ENCODE results near the gene GATM. TPM values are rescaled to one million over a fixed set of nuclear protein-coding genes. Genes with fewer than 3 reads are reported as not detected.

GATM gene
- total RNA-seq, 1 donor from 2014 or later = 7.3 TPM

GRCh38 chr15:45361878-45362277 lies 16.5 kb downstream of the GATM start:
- H3K4me3 Mint-ChIP-seq = no peak overlapping the region
- no peak overlapping the region for H3K27ac Mint-ChIP-seq
- no peaks in the 10 kb centered on the region for H3K9me3 Mint-ChIP-seq
- no peak for DNase-seq (ENCODE audit: low spot score in 2 of 2, unreplicated experiment in 2 of 2)
- H3K4me1 Mint-ChIP-seq = no peaks in the 10 kb centered on the region
- H3K27me3 Mint-ChIP-seq (ENCODE audit: low read depth) = no peaks in the 10 kb centered on the region
- TF ChIP-seq CTCF (IDR thresholded peaks at IDR 0.05; ENCODE audit: unreplicated experiment) = no peak
- peaks cover 1% of the 10 kb centered on the region for H3K36me3 Mint-ChIP-seq

- H3K27ac Mint-ChIP-seq = no peak overlapping the region
- H3K9me3 Mint-ChIP-seq = no peaks in the 10 kb centered on the region
- no peak overlapping the region for H3K4me3 Mint-ChIP-seq
- no peaks in the 10 kb centered on the region for H3K36me3 Mint-ChIP-seq
- H3K27me3 Mint-ChIP-seq (ENCODE audit: low read depth) = peaks cover 5% of the 10 kb centered on the region
- no peaks in the 10 kb centered on the region for H3K4me1 Mint-ChIP-seq
- DNase-seq (ENCODE audit: low spot score in 2 of 2, unreplicated experiment in 2 of 2) = no peak
- no peak for TF ChIP-seq CTCF (IDR thresholded peaks at IDR 0.05; ENCODE audit: unreplicated experiment)
These were observed 22.5 kb downstream of the GATM start for GRCh38 chr15:45355860-45356259.

GRCh38 chr15:45354711-45355110 lies 23.6 kb downstream of the GATM start:
- TF ChIP-seq CTCF (IDR thresholded peaks at IDR 0.05; ENCODE audit: unreplicated experiment) = no peak
- Mint-ChIP-seq H3K4me3 (no peak overlapping the region), H3K27me3 (ENCODE audit: low read depth) (peaks cover 8% of the 10 kb centered on the region), H3K4me1 (peaks cover 2% of the 10 kb centered on the region), H3K9me3 (no peaks in the 10 kb centered on the region), H3K36me3 (no peaks in the 10 kb centered on the region), H3K27ac (no peak overlapping the region)
- DNase-seq (ENCODE audit: low spot score in 2 of 2, unreplicated experiment in 2 of 2) = no peak

GRCh38 chr15:45351227-45351626 lies 27.1 kb downstream of the GATM start:
- Mint-ChIP-seq H3K27me3 (ENCODE audit: low read depth) (peaks cover 23% of the 10 kb centered on the region), H3K36me3 (no peaks in the 10 kb centered on the region), H3K4me3 (no peak overlapping the region), H3K4me1 (peaks cover 8% of the 10 kb centered on the region), H3K9me3 (no peaks in the 10 kb centered on the region), H3K27ac (no peak overlapping the region)
- no peak for TF ChIP-seq CTCF (IDR thresholded peaks at IDR 0.05; ENCODE audit: unreplicated experiment)
- DNase-seq (ENCODE audit: low spot score in 2 of 2, unreplicated experiment in 2 of 2) = no peak

GRCh38 chr15:45349623-45350022 lies 28.7 kb downstream of the GATM start:
- TF ChIP-seq CTCF (IDR thresholded peaks at IDR 0.05; ENCODE audit: unreplicated experiment) = no peak
- Mint-ChIP-seq H3K27ac (no peak overlapping the region), H3K9me3 (no peaks in the 10 kb centered on the region), H3K36me3 (no peaks in the 10 kb centered on the region), H3K27me3 (ENCODE audit: low read depth) (peaks cover 23% of the 10 kb centered on the region), H3K4me1 (peaks cover 8% of the 10 kb centered on the region), H3K4me3 (no peak overlapping the region)
- no peak for DNase-seq (ENCODE audit: low spot score in 2 of 2, unreplicated experiment in 2 of 2)

- TF ChIP-seq CTCF (IDR thresholded peaks at IDR 0.05; ENCODE audit: unreplicated experiment) = no peak
- H3K9me3 Mint-ChIP-seq = no peaks in the 10 kb centered on the region
- DNase-seq (ENCODE audit: low spot score in 2 of 2, unreplicated experiment in 2 of 2) = no peak
- H3K36me3 Mint-ChIP-seq = no peaks in the 10 kb centered on the region
- H3K27ac Mint-ChIP-seq = no peak overlapping the region
- peaks cover 8% of the 10 kb centered on the region for H3K4me1 Mint-ChIP-seq
- H3K27me3 Mint-ChIP-seq (ENCODE audit: low read depth) = peaks cover 19% of the 10 kb centered on the region
- H3K4me3 Mint-ChIP-seq = no peak overlapping the region
These were observed 30.4 kb downstream of the GATM start for GRCh38 chr15:45347989-45348388.

All from mesothelial cell of epicardium (in vitro differentiated cells).